ENCODE measurements around the gene GZMA.
"Not testable (repeated sequence)": the region's sequence is repeated elsewhere in the genome, so short reads cannot be mapped to it uniquely, and the experiment has no call there.

- not testable (repeated sequence) for TF ChIP-seq CTCF, POLR2AphosphoS5 (IDR thresholded peaks at IDR 0.05)
Observed at GRCh38 chr5:55101148-55101547, 1.3 kb upstream of the GZMA start.
